CD4-positive, CD25-positive, alpha-beta regulatory T cell (primary cell): Measurements from ENCODE around the gene ADAMTS16. TPM values are rescaled to one million over a fixed set of nuclear protein-coding genes. Genes with fewer than 3 reads are reported as not detected.

ENCODE experiments used
- ATAC-seq, 2 donors: fragments of 150-1000 bp; cut with Tn5 transposase; one replicate each; pipeline ENCODE4 v1.10.0; 2021; ENCODE audit warnings: low read depth in 2 of 2, moderate number of reproducible peaks in 2 of 2, moderate library complexity in 1 of 2
- DNase-seq, 3 donors: peaks; one replicate each; pipeline versions ENCODE4 v3.0.0 to v3.0.0-alpha.2; 2012 to 2022; ENCODE audit warnings: mixed read lengths in 1 of 3
- H3K27ac ChIP-seq: one replicate; pipeline ENCODE4 v1.7.0; 2013; ENCODE audit warnings: mild to moderate bottlenecking, low read length; ENCODE audit not compliant: insufficient read depth, poor library complexity, severe bottlenecking
- H3K27me3 ChIP-seq: one replicate; pipeline ENCODE4 v1.7.0; 2013; ENCODE audit warnings: low read length; ENCODE audit not compliant: control insufficient read depth, insufficient read depth
- H3K36me3 ChIP-seq: one replicate; pipeline ENCODE4 v1.7.0; 2013; ENCODE audit warnings: mild to moderate bottlenecking, low read length, moderate library complexity; ENCODE audit not compliant: control insufficient read depth, insufficient read depth
- H3K4me1 ChIP-seq: 2 replicates; pipeline ENCODE4 v1.7.0; 2013; ENCODE audit warnings: mild to moderate bottlenecking, low read length; ENCODE audit not compliant: insufficient read depth, control insufficient read depth, poor library complexity, severe bottlenecking
- H3K4me3 ChIP-seq: one replicate; pipeline ENCODE4 v1.7.0; 2013; ENCODE audit warnings: low read depth, mild to moderate bottlenecking, low read length, moderate library complexity
- H3K9me3 ChIP-seq, 2 experiments: 1 replicate in 1 of 2; 2 replicates in 1 of 2; pipeline ENCODE4 v1.7.0; 2013; ENCODE audit warnings: low read length in 2 of 2, mild to moderate bottlenecking in 1 of 2, moderate library complexity in 1 of 2; ENCODE audit not compliant: control insufficient read depth in 2 of 2
- H3K27ac Mint-ChIP-seq, 3 donors: one replicate each; pipeline ENCODE4 v1.8.0; 2020 to 2022; ENCODE audit warnings: mild to moderate bottlenecking in 3 of 3, mixed read lengths in 3 of 3, moderate library complexity in 2 of 3
- H3K27me3 Mint-ChIP-seq: one replicate; pipeline ENCODE4 v1.8.0; 2022; ENCODE audit warnings: mild to moderate bottlenecking, mixed read lengths
- H3K36me3 Mint-ChIP-seq: one replicate; pipeline ENCODE4 v1.8.0; 2020; ENCODE audit warnings: mixed read lengths
- H3K4me1 Mint-ChIP-seq, 4 donors: one replicate each; pipeline ENCODE4 v1.8.0; 2020 to 2022; ENCODE audit warnings: mixed read lengths in 4 of 4, mild to moderate bottlenecking in 1 of 4
- H3K4me3 Mint-ChIP-seq, 4 donors: one replicate each; pipeline ENCODE4 v1.8.0; 2020 to 2022; ENCODE audit warnings: mild to moderate bottlenecking in 4 of 4, mixed read lengths in 4 of 4, moderate library complexity in 3 of 4
- H3K9me3 Mint-ChIP-seq, 7 donors: one replicate each; pipeline ENCODE4 v1.8.0; 2020 to 2022; ENCODE audit warnings: mixed read lengths in 7 of 7, mild to moderate bottlenecking in 3 of 7, moderate library complexity in 2 of 7
- polyA plus RNA-seq, 4 donors: library from polyadenylated mRNA; unstranded; fragments of 300-500 nt; fragmentation: Illumina TruSeq; gene quantifications; one replicate each; pipeline ENCODE4 v1.2.3, GENCODE V29; 2021
- total RNA-seq: library from RNA; stranded (reverse); gene quantifications from one replicate; pipeline ENCODE4 v1.2.3, GENCODE V29; 2022

ADAMTS16 gene
- total and polyA plus RNA-seq, 5 donors from 2014 or later, result not detected

GRCh38 chr5:5159282-5160103 is 19.4 kb downstream of the ADAMTS16 start:
- Mint-ChIP-seq H3K27ac (no peak overlapping the region), H3K36me3 (no peaks in the 10 kb centered on the region), H3K27me3 (no peaks in the 10 kb centered on the region), H3K4me3 (no peak overlapping the region), H3K4me1 (peaks cover 0 to 5% (median 0%) of the 10 kb centered on the region in 4 donors), H3K9me3 (peaks cover 0 to 4% (median 0%) of the 10 kb centered on the region in 7 donors)
- Histone ChIP-seq H3K4me3 (no peak overlapping the region), H3K4me1 (no peaks in the 10 kb centered on the region), H3K27ac (no peak overlapping the region), H3K36me3 (no peaks in the 10 kb centered on the region), H3K27me3 (no peaks in the 10 kb centered on the region), H3K9me3 (no peaks in the 10 kb centered on the region)
- no peak for DNase-seq
- ATAC-seq, result no peak

GRCh38 chr5:5164163-5164562 is 24.0 kb downstream of the ADAMTS16 start:
- Histone ChIP-seq H3K36me3 (no peaks in the 10 kb centered on the region), H3K4me3 (no peak overlapping the region), H3K27ac (no peak overlapping the region), H3K27me3 (no peaks in the 10 kb centered on the region), H3K4me1 (no peaks in the 10 kb centered on the region), H3K9me3 (no peaks in the 10 kb centered on the region)
- Mint-ChIP-seq H3K27me3 (no peaks in the 10 kb centered on the region), H3K36me3 (no peaks in the 10 kb centered on the region), H3K9me3 (peaks cover 0 to 4% (median 0%) of the 10 kb centered on the region in 7 donors), H3K4me3 (no peak overlapping the region), H3K4me1 (no peaks in the 10 kb centered on the region), H3K27ac (no peak overlapping the region)
- no peak for DNase-seq
- ATAC-seq, result no peak

GRCh38 chr5:5165541-5166002 is 25.4 kb downstream of the ADAMTS16 start:
- no peaks in the 10 kb centered on the region for H3K4me1 ChIP-seq
- H3K36me3 Mint-ChIP-seq, result no peaks in the 10 kb centered on the region
- H3K27ac Mint-ChIP-seq, result no peak overlapping the region
- H3K36me3 ChIP-seq, result no peaks in the 10 kb centered on the region
- DNase-seq, result no peak
- H3K27me3 ChIP-seq, result no peaks in the 10 kb centered on the region
- no peak for ATAC-seq
- H3K9me3 Mint-ChIP-seq, result peaks cover 0 to 4% (median 0%) of the 10 kb centered on the region in 7 donors
- H3K27ac ChIP-seq, result no peak overlapping the region
- no peak overlapping the region for H3K4me3 ChIP-seq
- no peak overlapping the region for H3K4me3 Mint-ChIP-seq
- H3K4me1 Mint-ChIP-seq, result no peaks in the 10 kb centered on the region
- no peaks in the 10 kb centered on the region for H3K9me3 ChIP-seq
- no peaks in the 10 kb centered on the region for H3K27me3 Mint-ChIP-seq

GRCh38 chr5:5169466-5169865 is 29.3 kb downstream of the ADAMTS16 start:
- Histone ChIP-seq H3K4me3 (no peak overlapping the region), H3K27me3 (no peaks in the 10 kb centered on the region), H3K9me3 (no peaks in the 10 kb centered on the region), H3K27ac (no peak overlapping the region), H3K4me1 (no peaks in the 10 kb centered on the region), H3K36me3 (no peaks in the 10 kb centered on the region)
- peaks cover 0 to 5% (median 0%) of the 10 kb centered on the region in 4 donors for H3K4me1 Mint-ChIP-seq
- H3K27ac Mint-ChIP-seq, result no peak overlapping the region
- peaks cover 0 to 11% (median 0%) of the 10 kb centered on the region in 7 donors for H3K9me3 Mint-ChIP-seq
- DNase-seq (no peak), ATAC-seq (no peak)
- no peaks in the 10 kb centered on the region for H3K36me3 Mint-ChIP-seq
- H3K27me3 Mint-ChIP-seq, result no peaks in the 10 kb centered on the region
- no peak overlapping the region for H3K4me3 Mint-ChIP-seq

GRCh38 chr5:5178136-5178535 is 38.0 kb downstream of the ADAMTS16 start:
- Mint-ChIP-seq H3K9me3 (peaks cover 0 to 4% (median 1%) of the 10 kb centered on the region in 7 donors), H3K4me1 (peaks cover 0 to 5% (median 1%) of the 10 kb centered on the region in 4 donors), H3K27ac (no peak overlapping the region), H3K27me3 (peaks cover 10% of the 10 kb centered on the region), H3K4me3 (no peak overlapping the region), H3K36me3 (no peaks in the 10 kb centered on the region)
- no peaks in the 10 kb centered on the region for H3K36me3 ChIP-seq
- ATAC-seq (no peak), DNase-seq (no peak)
- no peaks in the 10 kb centered on the region for H3K4me1 ChIP-seq
- no peak overlapping the region for H3K4me3 ChIP-seq
- H3K9me3 ChIP-seq, result no peaks in the 10 kb centered on the region
- no peak overlapping the region for H3K27ac ChIP-seq
- H3K27me3 ChIP-seq, result peaks cover 5% of the 10 kb centered on the region

- H3K9me3 Mint-ChIP-seq, result peaks cover 0 to 4% (median 1%) of the 10 kb centered on the region in 7 donors
- H3K4me1 ChIP-seq, result no peaks in the 10 kb centered on the region
- no peaks in the 10 kb centered on the region for H3K36me3 Mint-ChIP-seq
- no peaks in the 10 kb centered on the region for H3K9me3 ChIP-seq
- no peaks in the 10 kb centered on the region for H3K36me3 ChIP-seq
- no peak for DNase-seq
- ATAC-seq, result no peak
- no peak overlapping the region for H3K4me3 Mint-ChIP-seq
- H3K27ac ChIP-seq, result no peak overlapping the region
- peaks cover 0 to 5% (median 3%) of the 10 kb centered on the region in 4 donors for H3K4me1 Mint-ChIP-seq
- no peak overlapping the region for H3K27ac Mint-ChIP-seq
- no peak overlapping the region for H3K4me3 ChIP-seq
- H3K27me3 ChIP-seq, result peaks cover 5% of the 10 kb centered on the region
- peaks cover 10% of the 10 kb centered on the region for H3K27me3 Mint-ChIP-seq
These were observed 38.5 kb downstream of the ADAMTS16 start for GRCh38 chr5:5178580-5178979.

DNA sequence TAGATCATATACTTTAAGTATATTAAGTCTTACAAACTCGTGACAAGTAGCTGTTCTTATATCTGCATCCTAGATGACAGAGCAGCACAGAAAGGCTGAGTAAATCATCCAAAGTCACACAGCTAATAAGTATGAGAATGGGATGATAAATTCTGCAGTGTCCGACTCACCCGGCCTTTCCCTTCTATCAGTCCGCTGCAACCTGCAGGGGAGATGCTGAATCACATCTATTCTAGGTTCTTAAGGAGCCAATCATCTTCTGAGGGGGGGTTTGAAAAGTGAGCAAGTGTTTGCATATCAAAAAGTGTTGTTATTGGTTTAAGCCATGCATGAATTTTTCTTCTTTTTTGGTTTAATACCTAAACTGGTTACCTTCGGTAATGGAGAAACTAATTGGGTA is 38.9 kb downstream of the ADAMTS16 start:
- Mint-ChIP-seq H3K27me3 (peaks cover 10% of the 10 kb centered on the region), H3K4me1 (peaks cover 0 to 4% (median 3%) of the 10 kb centered on the region in 4 donors), H3K9me3 (peaks cover 0 to 4% (median 1%) of the 10 kb centered on the region in 7 donors), H3K27ac (no peak overlapping the region), H3K36me3 (no peaks in the 10 kb centered on the region), H3K4me3 (no peak overlapping the region)
- no peaks in the 10 kb centered on the region for H3K4me1 ChIP-seq
- no peaks in the 10 kb centered on the region for H3K36me3 ChIP-seq
- H3K27ac ChIP-seq, result no peak overlapping the region
- H3K4me3 ChIP-seq, result no peak overlapping the region
- no peaks in the 10 kb centered on the region for H3K9me3 ChIP-seq
- DNase-seq (no peak), ATAC-seq (no peak)
- H3K27me3 ChIP-seq, result peaks cover 5% of the 10 kb centered on the region

- Mint-ChIP-seq H3K27me3 (peaks cover 10% of the 10 kb centered on the region), H3K36me3 (no peaks in the 10 kb centered on the region)
- peaks cover 5% of the 10 kb centered on the region for H3K27me3 ChIP-seq
These were observed 39.5 kb downstream of the ADAMTS16 start for GRCh38 chr5:5179597-5179996.

More at GRCh38 chr5:5179597-5179996, 39.5 kb downstream of the ADAMTS16 start:
- Histone ChIP-seq H3K27ac (no peak overlapping the region), H3K4me3 (no peak overlapping the region), H3K4me1 (no peaks in the 10 kb centered on the region), H3K9me3 (no peaks in the 10 kb centered on the region), H3K36me3 (no peaks in the 10 kb centered on the region)
- Mint-ChIP-seq H3K4me1 (peaks cover 0 to 4% (median 1%) of the 10 kb centered on the region in 4 donors), H3K9me3 (peaks cover 0 to 3% (median 0%) of the 10 kb centered on the region in 7 donors), H3K27ac (no peak overlapping the region), H3K4me3 (no peak overlapping the region)
- ATAC-seq, result no peak
- no peak for DNase-seq
